Muscle of leg (tissue), 11 donors: ENCODE measurements around the gene MAGI2. TPM values are rescaled to one million over a fixed set of nuclear protein-coding genes. Genes with fewer than 3 reads are reported as not detected.

Experiments used
- DNase-seq: peaks from one replicate; pipeline ENCODE4 v3.0.0; 2013
- H3K27ac ChIP-seq: one replicate; pipeline ENCODE4 v1.5.1; 2013; ENCODE audit warnings: mild to moderate bottlenecking, low read length, control low read depth
- H3K27me3 ChIP-seq: one replicate; pipeline ENCODE4 v1.6.1; 2013; ENCODE audit warnings: low read length; ENCODE audit not compliant: control insufficient read depth, insufficient read depth
- H3K36me3 ChIP-seq: one replicate; pipeline ENCODE4 v1.6.1; 2013; ENCODE audit warnings: low read length; ENCODE audit not compliant: control insufficient read depth, insufficient read depth
- H3K4me1 ChIP-seq: one replicate; pipeline ENCODE4 v1.6.1; 2013; ENCODE audit warnings: low read length; ENCODE audit not compliant: control insufficient read depth, insufficient read depth
- H3K4me3 ChIP-seq: one replicate; pipeline ENCODE4 v1.5.1; 2013; ENCODE audit warnings: low read length, control low read depth
- H3K9me3 ChIP-seq: replicated peaks from 2 replicates; pipeline ENCODE4 v1.6.1; 2013; ENCODE audit warnings: low read depth, low read length; ENCODE audit not compliant: control insufficient read depth
- WGBS: methylation state at CpG from one replicate; pipeline ENCODE4 v1.1.5; 2013; ENCODE audit warnings: missing lambda C conversion rate; ENCODE audit not compliant: insufficient coverage; 5-methylcytosine and 5-hydroxymethylcytosine counted together
- polyA plus RNA-seq, 8 donors: library from polyadenylated mRNA; unstranded; fragments of 120-200 nt; gene quantifications; one replicate each; pipeline versions ENCODE4 v1.2.1 to v1.2.3, GENCODE V29; 2013; ENCODE audit warnings: inconsistent platforms in 1 of 8, low replicate concordance in 1 of 8; ENCODE audit not compliant: insufficient read length in 8 of 8, insufficient read depth in 1 of 8
- total RNA-seq: library from RNA; stranded (reverse); fragments of 120-200 nt; gene quantifications from one replicate; pipeline ENCODE4 v1.2.4, GENCODE V29; 2013

Gene MAGI2
- total and polyA plus RNA-seq, 9 donors, result 3.5 to 6.3 (median 5.2) TPM

GRCh38 chr7:78041423-78041822, 1412.0 kb downstream of the MAGI2 start:
- H3K36me3 ChIP-seq, result no peaks in the 10 kb centered on the region
- H3K4me3 ChIP-seq, result no peak overlapping the region
- no peak for DNase-seq
- no peaks in the 10 kb centered on the region for H3K9me3 ChIP-seq
- 94% methylated on average over 2 of the region's 3 CpGs for WGBS
- H3K27me3 ChIP-seq, result peaks cover 2% of the 10 kb centered on the region
- no peaks in the 10 kb centered on the region for H3K4me1 ChIP-seq
- H3K27ac ChIP-seq, result no peak overlapping the region

DNA sequence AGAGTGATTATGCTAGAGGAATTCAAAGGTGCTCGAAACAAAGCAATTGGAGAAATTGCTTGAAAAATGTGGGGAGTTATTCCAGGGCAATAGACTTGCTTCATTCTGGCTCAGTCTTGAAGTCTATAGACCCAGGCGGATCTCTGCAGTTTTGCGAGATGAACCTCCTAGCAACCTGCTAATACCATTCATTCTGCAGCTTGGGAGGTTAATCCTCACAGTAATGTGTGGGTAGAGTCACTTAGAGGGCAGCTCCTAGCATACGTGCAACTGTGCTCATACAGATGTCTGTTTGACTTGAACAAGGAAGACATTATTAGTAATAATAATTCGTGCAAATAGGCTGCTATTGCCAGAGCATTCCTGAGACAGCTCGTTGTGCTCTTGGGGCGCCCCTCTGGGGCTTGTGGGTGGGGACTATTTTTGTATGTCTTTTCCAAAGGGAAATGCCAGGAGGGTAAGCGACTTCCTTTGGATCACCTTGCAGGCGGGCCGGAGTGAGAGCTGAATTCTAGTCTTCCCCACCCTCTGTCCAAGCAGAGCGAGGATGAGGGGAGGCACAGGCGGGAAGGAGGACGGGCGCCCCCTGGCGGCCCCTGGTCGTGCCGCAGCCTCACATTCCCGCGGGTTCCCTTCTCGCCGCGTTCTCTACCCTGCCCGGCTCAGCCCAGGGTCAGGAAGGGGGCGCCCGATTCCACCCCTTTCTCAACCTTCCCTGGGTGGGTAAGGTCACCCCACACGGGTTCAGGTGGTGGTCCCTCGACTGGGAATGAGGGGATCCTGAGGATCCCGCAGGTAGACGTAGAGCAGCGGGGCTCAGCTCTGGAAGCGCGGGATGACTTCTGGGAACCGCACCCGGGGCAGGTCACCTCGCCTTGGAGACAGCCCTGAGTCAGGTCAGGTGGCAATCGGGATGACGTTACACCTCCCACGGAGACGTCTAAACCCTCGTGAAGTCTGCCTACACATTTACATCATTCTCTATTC, 1413.4 kb downstream of the MAGI2 start:
- Histone ChIP-seq H3K36me3 (no peaks in the 10 kb centered on the region), H3K27ac (no peak overlapping the region), H3K27me3 (peaks cover 2% of the 10 kb centered on the region), H3K4me3 (no peak overlapping the region), H3K9me3 (no peaks in the 10 kb centered on the region), H3K4me1 (no peaks in the 10 kb centered on the region)
- WGBS, result 56% methylated on average over 21 of the region's 40 CpGs
- no peak for DNase-seq

DNA sequence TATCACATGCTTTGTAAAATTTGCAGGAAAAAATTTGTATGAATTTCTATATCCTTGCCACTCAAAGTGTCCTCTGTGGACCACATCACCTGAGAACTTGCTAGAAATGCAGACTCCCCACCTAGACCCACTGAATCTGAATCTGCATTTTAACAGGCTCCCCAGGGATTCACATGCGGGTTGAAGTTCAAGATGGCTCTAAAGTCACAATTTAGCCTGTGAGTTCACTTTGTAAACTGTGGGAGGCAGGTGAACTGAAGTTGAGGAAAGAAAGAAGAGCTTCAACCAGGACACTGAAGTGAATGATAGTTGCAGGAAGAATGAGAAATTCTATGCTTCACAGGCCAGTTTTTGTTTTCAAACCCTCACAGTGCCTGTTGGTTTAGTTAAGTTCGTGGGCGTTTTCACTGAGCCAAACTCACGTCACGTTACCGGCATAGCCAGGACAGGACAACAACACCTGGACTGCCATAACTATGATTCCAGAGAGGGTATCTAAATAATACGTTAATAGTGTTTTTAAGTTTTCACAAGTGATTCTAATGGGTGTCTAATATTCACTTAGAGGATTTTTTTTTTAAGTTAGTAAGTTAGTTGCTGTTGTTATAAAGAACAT, 1414.9 kb downstream of the MAGI2 start:
- H3K4me1 ChIP-seq, result no peaks in the 10 kb centered on the region
- no peaks in the 10 kb centered on the region for H3K9me3 ChIP-seq
- WGBS, result 43% methylated on average over 1 of the region's 7 CpGs
- no peaks in the 10 kb centered on the region for H3K36me3 ChIP-seq
- no peak overlapping the region for H3K27ac ChIP-seq
- H3K4me3 ChIP-seq, result no peak overlapping the region
- H3K27me3 ChIP-seq, result peaks cover 2% of the 10 kb centered on the region
- no peak for DNase-seq

DNA sequence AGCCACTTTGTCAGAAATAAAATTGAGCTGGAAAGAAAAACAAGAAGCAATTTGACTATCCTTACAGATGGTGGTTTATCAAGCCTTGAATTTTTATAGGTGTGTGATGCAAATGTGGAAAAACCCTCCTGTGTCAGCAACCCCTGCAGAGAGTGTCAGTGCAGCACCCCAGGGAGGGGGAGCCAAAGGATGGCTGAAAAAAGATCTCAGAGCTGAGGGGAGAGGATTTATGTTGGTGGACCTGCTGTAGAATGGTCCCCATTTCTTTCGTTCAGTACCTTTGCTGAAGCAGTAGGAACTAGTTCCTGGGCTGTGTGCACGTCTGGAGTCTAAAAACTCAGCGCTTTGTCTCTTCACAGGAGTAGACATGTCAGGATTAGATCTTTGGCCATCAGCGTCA, 1415.9 kb downstream of the MAGI2 start:
- 68% methylated on average over 3 of the region's 4 CpGs for WGBS
- H3K27me3 ChIP-seq, result peaks cover 2% of the 10 kb centered on the region
- no peak for DNase-seq
- H3K9me3 ChIP-seq, result no peaks in the 10 kb centered on the region
- no peaks in the 10 kb centered on the region for H3K36me3 ChIP-seq
- no peaks in the 10 kb centered on the region for H3K4me1 ChIP-seq
- H3K4me3 ChIP-seq, result no peak overlapping the region
- no peak overlapping the region for H3K27ac ChIP-seq

DNA sequence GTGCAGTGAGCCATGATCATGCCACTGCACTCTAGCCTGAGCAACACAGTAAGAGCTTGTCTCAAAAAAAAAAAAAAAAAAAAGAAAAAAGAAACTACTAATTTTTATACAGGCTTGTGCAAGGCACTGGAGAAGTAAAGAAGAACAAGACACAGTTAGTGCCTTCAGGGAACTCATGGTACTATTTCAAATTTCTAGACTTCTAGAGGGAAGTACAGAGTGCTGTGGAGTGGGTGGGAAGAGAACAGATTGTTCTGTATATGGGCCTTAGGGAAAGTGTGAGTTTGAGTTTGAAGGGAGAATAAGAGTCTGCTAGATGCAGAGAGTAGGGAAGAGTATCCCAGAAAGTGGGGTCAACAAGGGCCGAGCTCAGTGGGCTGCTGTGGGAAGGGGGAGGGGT, 1420.1 kb downstream of the MAGI2 start:
- H3K36me3 ChIP-seq, result no peaks in the 10 kb centered on the region
- H3K9me3 ChIP-seq, result no peaks in the 10 kb centered on the region
- no peak overlapping the region for H3K4me3 ChIP-seq
- WGBS, result 85% methylated on average over 1 of the region's 1 CpG
- no peaks in the 10 kb centered on the region for H3K4me1 ChIP-seq
- DNase-seq, result no peak
- H3K27me3 ChIP-seq, result no peaks in the 10 kb centered on the region
- no peak overlapping the region for H3K27ac ChIP-seq

GRCh38 chr7:78026492-78026891, 1427.0 kb downstream of the MAGI2 start:
- WGBS, result no CpG with 5 or more reads among the region's 5 CpGs
- no peak for DNase-seq
- H3K27me3 ChIP-seq, result no peaks in the 10 kb centered on the region
- H3K36me3 ChIP-seq, result no peaks in the 10 kb centered on the region
- H3K27ac ChIP-seq, result no peak overlapping the region
- no peaks in the 10 kb centered on the region for H3K9me3 ChIP-seq
- H3K4me3 ChIP-seq, result no peak overlapping the region
- H3K4me1 ChIP-seq, result no peaks in the 10 kb centered on the region

DNA sequence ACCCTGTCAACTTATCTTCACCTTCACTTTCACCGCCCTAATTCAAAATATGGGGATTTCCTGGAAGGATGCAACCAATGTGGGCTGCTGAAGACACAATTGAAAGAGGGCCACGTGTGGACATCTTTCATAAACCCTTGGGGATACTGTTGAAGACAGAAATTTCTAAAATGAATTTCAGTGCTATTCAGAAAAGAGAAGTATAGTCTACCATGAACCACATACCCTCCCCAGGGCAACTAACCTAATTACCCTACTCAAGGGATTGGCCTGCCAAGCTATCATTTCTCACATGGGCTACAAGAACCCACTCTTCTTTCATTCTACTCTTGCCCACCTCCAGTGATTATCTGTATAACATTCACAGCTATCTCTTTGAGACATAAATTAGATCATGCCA, 1428.9 kb downstream of the MAGI2 start:
- H3K4me1 ChIP-seq, result peaks cover 7% of the 10 kb centered on the region
- no peaks in the 10 kb centered on the region for H3K36me3 ChIP-seq
- H3K27ac ChIP-seq, result no peak overlapping the region
- no peaks in the 10 kb centered on the region for H3K9me3 ChIP-seq
- DNase-seq, result no peak
- no CpG with 5 or more reads among the region's 2 CpGs for WGBS
- no peaks in the 10 kb centered on the region for H3K27me3 ChIP-seq
- no peak overlapping the region for H3K4me3 ChIP-seq

GRCh38 chr7:78023191-78023590, 1430.3 kb downstream of the MAGI2 start:
- Histone ChIP-seq H3K9me3 (no peaks in the 10 kb centered on the region), H3K4me1 (peaks cover 12% of the 10 kb centered on the region), H3K36me3 (no peaks in the 10 kb centered on the region), H3K27me3 (peaks cover 5% of the 10 kb centered on the region), H3K27ac (no peak overlapping the region), H3K4me3 (no peak overlapping the region)
- no peak for DNase-seq
- 100% methylated on average over 1 of the region's 4 CpGs for WGBS

DNA sequence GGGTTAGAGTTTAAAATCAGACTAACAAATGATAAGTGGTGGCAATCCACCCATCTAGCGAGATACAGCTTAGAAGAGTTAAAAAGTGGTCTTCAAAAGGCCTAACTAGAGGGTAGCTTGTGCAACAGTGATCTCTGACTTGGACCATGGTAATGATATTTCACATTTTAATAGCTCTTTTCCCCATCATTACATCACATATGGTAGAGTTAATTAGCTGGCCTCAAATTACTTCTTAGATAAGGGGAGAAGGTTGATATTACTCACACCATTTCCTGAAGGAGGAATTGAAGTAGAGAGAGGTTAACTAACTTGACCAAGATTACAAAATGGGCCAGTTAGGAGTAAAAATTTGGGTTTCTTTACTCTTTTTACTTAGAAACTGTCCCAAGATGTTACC, 1431.3 kb downstream of the MAGI2 start:
- no peak for DNase-seq
- no CpG with 5 or more reads among the region's 1 CpG for WGBS
- Histone ChIP-seq H3K4me1 (peaks cover 12% of the 10 kb centered on the region), H3K36me3 (no peaks in the 10 kb centered on the region), H3K27ac (no peak overlapping the region), H3K9me3 (no peaks in the 10 kb centered on the region), H3K4me3 (no peak overlapping the region), H3K27me3 (peaks cover 5% of the 10 kb centered on the region)

DNA sequence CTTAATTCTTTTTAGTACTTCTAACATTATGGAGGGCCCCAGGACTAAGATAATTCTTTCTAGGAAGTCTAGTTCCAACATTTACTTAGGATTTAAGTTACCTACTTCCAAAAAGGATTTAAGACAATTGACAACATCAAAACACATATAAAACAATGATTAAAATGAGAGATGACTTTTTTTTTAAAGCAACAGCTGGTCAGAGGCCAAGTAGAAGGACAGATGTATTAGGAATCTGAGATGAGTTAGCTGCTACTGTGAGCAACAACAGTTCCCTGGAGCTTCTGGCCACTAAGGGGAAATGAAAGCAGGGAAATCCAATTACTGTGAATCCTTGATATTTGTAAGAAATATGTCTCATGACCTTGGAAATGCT, 1432.6 kb downstream of the MAGI2 start:
- Histone ChIP-seq H3K9me3 (no peaks in the 10 kb centered on the region), H3K27me3 (peaks cover 5% of the 10 kb centered on the region), H3K27ac (peak overlapping the region; percentile 22), H3K4me1 (peaks cover 12% of the 10 kb centered on the region), H3K36me3 (no peaks in the 10 kb centered on the region), H3K4me3 (no peak overlapping the region)
- no peak for DNase-seq
